Activated CD4-positive, alpha-beta memory T cell treated with anti-CD3 and anti-CD28 coated beads for 36 hours (primary cell): ENCODE measurements around the gene MYO5C. TPM values are rescaled to one million over a fixed set of nuclear protein-coding genes. Genes with fewer than 3 reads are reported as not detected.

Experiments
- CTCF ChIA-PET: fragments of 350-600 bp; sonication (Branson Sonifier 250); formaldehyde crosslinking; loops from one replicate; lab custom pipeline; 2021; ENCODE audit warnings: antibody characterized with exemption, inconsistent platforms; lab: Charles Lee
- POLR2A ChIA-PET: fragments of 350-600 bp; sonication (Branson Sonifier 250); formaldehyde crosslinking; loops from one replicate; lab custom pipeline; 2021; ENCODE audit warnings: antibody characterized with exemption; lab: Charles Lee
- DNase-seq: peaks from one replicate; pipeline ENCODE4 v3.0.0-alpha.2; 2020
- H3K27ac Mint-ChIP-seq: one replicate; pipeline ENCODE4 v1.8.0; 2021; ENCODE audit warnings: mixed read lengths
- H3K27me3 Mint-ChIP-seq: one replicate; pipeline ENCODE4 v1.8.0; 2021; ENCODE audit warnings: mixed read lengths
- H3K36me3 Mint-ChIP-seq: one replicate; pipeline ENCODE4 v1.8.0; 2021; ENCODE audit warnings: mixed read lengths
- H3K4me1 Mint-ChIP-seq: one replicate; pipeline ENCODE4 v1.8.0; 2021; ENCODE audit warnings: low read depth, mixed read lengths
- H3K4me3 Mint-ChIP-seq: one replicate; pipeline ENCODE4 v1.8.0; 2021; ENCODE audit warnings: mild to moderate bottlenecking, mixed read lengths
- H3K9me3 Mint-ChIP-seq: one replicate; pipeline ENCODE4 v1.8.0; 2021; ENCODE audit warnings: mixed read lengths
- intact Hi-C: fragments of 100-400 bp; cut with micrococcal nuclease; formaldehyde crosslinking; loops from one replicate; pipeline ENCODE4 v1.15.1; 2023
- total RNA-seq, 2 experiments: library from RNA; stranded (reverse); gene quantifications; one replicate each; pipeline ENCODE4 v1.2.3, GENCODE V29; 2021

Gene MYO5C
- total RNA-seq, 2 experiments from 2014 or later, result 0.27 to 0.50 TPM

GRCh38 chr15:52218816-52219215 lies 76.8 kb downstream of the MYO5C start:
- Mint-ChIP-seq H3K36me3 (no peaks in the 10 kb centered on the region), H3K4me1 (peaks cover 27% of the 10 kb centered on the region), H3K27ac (no peak overlapping the region), H3K27me3 (no peaks in the 10 kb centered on the region), H3K4me3 (no peak overlapping the region), H3K9me3 (no peaks in the 10 kb centered on the region)
- POLR2A ChIA-PET, result no interaction called here
- no peak for DNase-seq
- CTCF ChIA-PET, result interaction anchor here (1.0 to 2.8 kb wide), 2 partner anchors 9 to 10 kb away, joined by 3 to 11 read pairs; no protein-coding TSS in a partner anchor
- intact Hi-C loops, result no loop called here

- Mint-ChIP-seq H3K27me3 (no peaks in the 10 kb centered on the region), H3K9me3 (no peaks in the 10 kb centered on the region), H3K4me1 (peaks cover 24% of the 10 kb centered on the region), H3K27ac (no peak overlapping the region), H3K4me3 (no peak overlapping the region), H3K36me3 (no peaks in the 10 kb centered on the region)
- ChIA-PET POLR2A (no interaction called here), CTCF (interaction anchor here (1.0 to 2.8 kb wide), 2 partner anchors 9 to 10 kb away, joined by 3 to 11 read pairs; no protein-coding TSS in a partner anchor)
- intact Hi-C loops, result no loop called here
- DNase-seq, result no peak
Measured at GRCh38 chr15:52218371-52218770, 77.2 kb downstream of the MYO5C start.

- Mint-ChIP-seq H3K36me3 (no peaks in the 10 kb centered on the region), H3K27me3 (no peaks in the 10 kb centered on the region), H3K9me3 (no peaks in the 10 kb centered on the region), H3K27ac (no peak overlapping the region), H3K4me3 (no peak overlapping the region), H3K4me1 (peaks cover 15% of the 10 kb centered on the region)
- DNase-seq, result peak; percentile 55
- POLR2A ChIA-PET, result no interaction called here
- intact Hi-C loops, result no loop called here
- CTCF ChIA-PET, result interaction anchor here (0.9 to 2.8 kb wide), 9 partner anchors 9 to 398 kb away, joined by 3 to 17 read pairs (median 4); no protein-coding TSS in a partner anchor
Measured at GRCh38 chr15:52217186-52217585, 78.4 kb downstream of the MYO5C start.

GRCh38 chr15:52214553-52214952 lies 81.1 kb downstream of the MYO5C start:
- no peaks in the 10 kb centered on the region for H3K9me3 Mint-ChIP-seq
- H3K27ac Mint-ChIP-seq, result no peak overlapping the region
- POLR2A ChIA-PET, result interaction anchor here (0.7 to 0.9 kb wide), 2 partner anchors 35 to 243 kb away, joined by 3 to 4 read pairs; no protein-coding TSS in a partner anchor

GRCh38 chr15:52213206-52213605 lies 82.4 kb downstream of the MYO5C start:
- Mint-ChIP-seq H3K4me1 (peaks cover 1% of the 10 kb centered on the region), H3K4me3 (no peak overlapping the region), H3K27ac (no peak overlapping the region), H3K36me3 (no peaks in the 10 kb centered on the region), H3K27me3 (no peaks in the 10 kb centered on the region), H3K9me3 (no peaks in the 10 kb centered on the region)
- no peak for DNase-seq
- intact Hi-C loops, result no loop called here
- ChIA-PET CTCF (interaction anchor here (1.0 to 2.5 kb wide), 2 partner anchors 14 to 29 kb away, joined by 3 to 13 read pairs; no protein-coding TSS in a partner anchor), POLR2A (no interaction called here)

More at GRCh38 chr15:52214553-52214952, 81.1 kb downstream of the MYO5C start:
- intact Hi-C loops, result no loop called here
- no peak for DNase-seq
- Mint-ChIP-seq H3K4me1 (peaks cover 2% of the 10 kb centered on the region), H3K4me3 (no peak overlapping the region), H3K27me3 (no peaks in the 10 kb centered on the region), H3K36me3 (no peaks in the 10 kb centered on the region)
- CTCF ChIA-PET, result interaction anchor here (0.6 to 2.5 kb wide), 6 partner anchors 10 to 42 kb away, joined by 3 to 13 read pairs (median 4); no protein-coding TSS in a partner anchor

GRCh38 chr15:52208306-52208946 lies 87.2 kb downstream of the MYO5C start:
- ChIA-PET POLR2A (interaction anchor here (0.8 kb wide), 1 partner anchor 29 kb away, joined by 3 read pairs; no protein-coding TSS in a partner anchor), CTCF (interaction anchor here (0.6 to 2.4 kb wide), 36 partner anchors 9 to 881 kb away, joined by 3 to 21 read pairs (median 4); partner anchors contain the start of genes GNB5 and LEO1)
- H3K27me3 Mint-ChIP-seq, result no peaks in the 10 kb centered on the region
- no peaks in the 10 kb centered on the region for H3K9me3 Mint-ChIP-seq
- H3K4me3 Mint-ChIP-seq, result no peak overlapping the region
- H3K36me3 Mint-ChIP-seq, result no peaks in the 10 kb centered on the region
- DNase-seq, result peak; percentile 86
- no peak overlapping the region for H3K27ac Mint-ChIP-seq
- H3K4me1 Mint-ChIP-seq, result no peaks in the 10 kb centered on the region
- intact Hi-C loops, result loop anchor here (1.0 to 2.0 kb wide), 4 partner anchors 19 to 226 kb away; no protein-coding TSS in a partner anchor

GRCh38 chr15:52207191-52207590 lies 88.4 kb downstream of the MYO5C start:
- CTCF ChIA-PET, result interaction anchor here (1.5 kb wide), 1 partner anchor 170 kb away, joined by 3 read pairs; no protein-coding TSS in a partner anchor
- intact Hi-C loops, result no loop called here
- H3K9me3 Mint-ChIP-seq, result no peaks in the 10 kb centered on the region
- no peak for DNase-seq
- no peaks in the 10 kb centered on the region for H3K4me1 Mint-ChIP-seq
- no peaks in the 10 kb centered on the region for H3K27me3 Mint-ChIP-seq
- POLR2A ChIA-PET, result no interaction called here
- no peak overlapping the region for H3K27ac Mint-ChIP-seq
- H3K4me3 Mint-ChIP-seq, result no peak overlapping the region
- no peaks in the 10 kb centered on the region for H3K36me3 Mint-ChIP-seq

GRCh38 chr15:52206446-52206845 lies 89.2 kb downstream of the MYO5C start:
- CTCF ChIA-PET, result no interaction called here
- POLR2A ChIA-PET, result no interaction called here
- DNase-seq, result no peak
- Mint-ChIP-seq H3K27ac (no peak overlapping the region), H3K9me3 (no peaks in the 10 kb centered on the region), H3K36me3 (no peaks in the 10 kb centered on the region), H3K27me3 (no peaks in the 10 kb centered on the region), H3K4me3 (no peak overlapping the region), H3K4me1 (no peaks in the 10 kb centered on the region)
- intact Hi-C loops, result no loop called here

- DNase-seq, result no peak
Measured at GRCh38 chr15:52204657-52205056, 90.9 kb downstream of the MYO5C start.

GRCh38 chr15:52200831-52201365 lies 94.7 kb downstream of the MYO5C start:
- POLR2A ChIA-PET, result no interaction called here
- intact Hi-C loops, result no loop called here
- no peaks in the 10 kb centered on the region for H3K4me1 Mint-ChIP-seq

More at GRCh38 chr15:52204657-52205056, 90.9 kb downstream of the MYO5C start:
- Mint-ChIP-seq H3K9me3 (no peaks in the 10 kb centered on the region), H3K4me1 (no peaks in the 10 kb centered on the region), H3K27me3 (no peaks in the 10 kb centered on the region), H3K27ac (no peak overlapping the region), H3K4me3 (no peak overlapping the region), H3K36me3 (no peaks in the 10 kb centered on the region)
- intact Hi-C loops, result no loop called here
- CTCF ChIA-PET, result no interaction called here
- POLR2A ChIA-PET, result no interaction called here

GRCh38 chr15:52199271-52199670 lies 96.3 kb downstream of the MYO5C start:
- CTCF ChIA-PET, result interaction anchor here (0.8 to 1.5 kb wide), 3 partner anchors 9 to 26 kb away, joined by 3 to 7 read pairs (median 4); no protein-coding TSS in a partner anchor
- Mint-ChIP-seq H3K9me3 (no peaks in the 10 kb centered on the region), H3K36me3 (no peaks in the 10 kb centered on the region), H3K27me3 (no peaks in the 10 kb centered on the region), H3K27ac (no peak overlapping the region), H3K4me1 (no peaks in the 10 kb centered on the region), H3K4me3 (no peak overlapping the region)
- intact Hi-C loops, result no loop called here
- POLR2A ChIA-PET, result no interaction called here
- DNase-seq, result no peak

More at GRCh38 chr15:52200831-52201365, 94.7 kb downstream of the MYO5C start:
- no peak overlapping the region for H3K4me3 Mint-ChIP-seq
- CTCF ChIA-PET, result no interaction called here
- DNase-seq, result no peak
- no peak overlapping the region for H3K27ac Mint-ChIP-seq
- H3K9me3 Mint-ChIP-seq, result no peaks in the 10 kb centered on the region
- H3K27me3 Mint-ChIP-seq, result no peaks in the 10 kb centered on the region
- no peaks in the 10 kb centered on the region for H3K36me3 Mint-ChIP-seq

GRCh38 chr15:52196891-52197290 lies 98.7 kb downstream of the MYO5C start:
- POLR2A ChIA-PET, result no interaction called here
- no peak overlapping the region for H3K27ac Mint-ChIP-seq
- CTCF ChIA-PET, result interaction anchor here (0.5 kb wide), 1 partner anchor 874 kb away, joined by 6 read pairs; no protein-coding TSS in a partner anchor

More at GRCh38 chr15:52196891-52197290, 98.7 kb downstream of the MYO5C start:
- no peak overlapping the region for H3K4me3 Mint-ChIP-seq
- H3K27me3 Mint-ChIP-seq, result no peaks in the 10 kb centered on the region
- H3K4me1 Mint-ChIP-seq, result no peaks in the 10 kb centered on the region
- no peaks in the 10 kb centered on the region for H3K36me3 Mint-ChIP-seq
- no peak for DNase-seq
- intact Hi-C loops, result no loop called here
- no peaks in the 10 kb centered on the region for H3K9me3 Mint-ChIP-seq
